A549 (cell line): ENCODE results near the gene PRKAB2. TPM values are rescaled to one million over a fixed set of nuclear protein-coding genes. Genes with fewer than 3 reads are reported as not detected.

ENCODE experiments used
- ATAC-seq, 2 experiments: fragments of 200-7000 bp in 1 of 2; fragments of >200 bp in 1 of 2; cut with Nextera tagmentation in 1 of 2; cut with Tn5 transposase in 1 of 2; 3 replicates each; pipeline versions ENCODE4 v1.8.0 to v1.9.1; 2018 to 2020; ENCODE audit warnings: mild to moderate bottlenecking in 1 of 2, moderate library complexity in 1 of 2
- CTCF ChIA-PET: fragments of 300-600 bp; sonication (Branson Sonifier 250); formaldehyde crosslinking; extraction: SDS; loops from one replicate; lab custom pipeline; 2021; ENCODE audit warnings: antibody characterized with exemption, inconsistent platforms; lab: Yijun Ruan, JAX
- POLR2A ChIA-PET: fragments of 350-600 bp; formaldehyde crosslinking; extraction: SDS; loops from one replicate; lab custom pipeline; 2021; ENCODE audit warnings: antibody characterized with exemption, inconsistent platforms; lab: Yijun Ruan, JAX
- DNase-seq, 2 experiments: peaks; one replicate each; pipeline versions ENCODE4 v3.0.0 to v3.0.0-alpha.2; 2011 to 2016; ENCODE audit warnings: low read depth in 1 of 2, low spot score in 1 of 2
- FAIRE-seq: peaks from 2 replicates; lab custom pipeline; 2011; peaks lifted over from hg19 to GRCh38; lab: Jason Lieb, UNC
- H3K27ac ChIP-seq, 2 experiments: fragments of >200 bp; sonication (Bioruptor Twin); formaldehyde crosslinking; 3 replicates each; pipeline ENCODE4 v1.5.1; 2016 to 2017
- H3K4me1 ChIP-seq: fragments of >200 bp; sonication (Bioruptor Twin); formaldehyde crosslinking; 3 replicates; pipeline ENCODE4 v1.6.1; 2016
- H3K4me2 ChIP-seq: fragments of >200 bp; sonication (Bioruptor Twin); formaldehyde crosslinking; 3 replicates; pipeline ENCODE4 v1.6.1; 2016
- H3K4me3 ChIP-seq: fragments of >200 bp; sonication (Bioruptor Twin); formaldehyde crosslinking; 3 replicates; pipeline ENCODE4 v1.5.1; 2016
- H3K9me3 ChIP-seq: fragments of >200 bp; sonication (Bioruptor Twin); formaldehyde crosslinking; 3 replicates; pipeline ENCODE4 v1.6.1; 2016
- EHF ChIP-seq: fragments of 250-450 bp; sonication (Bioruptor Pico); IDR thresholded peaks from 2 replicates; pipeline ENCODE4 v1.5.0; 2020; ENCODE audit warnings: mild to moderate bottlenecking
- HEYL ChIP-seq: fragments of 250-450 bp; sonication (Bioruptor Pico); IDR thresholded peaks from 2 replicates; pipeline ENCODE4 v1.8.0; 2021; ENCODE audit warnings: mild to moderate bottlenecking, moderate library complexity
- HOXA7 ChIP-seq: fragments of 250-450 bp; sonication (Bioruptor Pico); IDR thresholded peaks from 2 replicates; pipeline ENCODE4 v1.5.0; 2020; ENCODE audit warnings: mild to moderate bottlenecking, moderate library complexity
- MAFK ChIP-seq: fragments of 450-650 bp; IDR thresholded peaks from 2 replicates; pipeline ENCODE4 v1.6.1; 2014; ENCODE audit not compliant: partially characterized antibody
- NPAS2 ChIP-seq: fragments of 250-450 bp; sonication (Bioruptor Pico); IDR thresholded peaks from 2 replicates; pipeline ENCODE4 v1.8.0; 2022; ENCODE audit warnings: mild to moderate bottlenecking, moderate library complexity, borderline replicate concordance
- PHF8 ChIP-seq: fragments of 200-600 bp; sonication (generic); IDR thresholded peaks from 2 replicates; pipeline ENCODE4 v1.6.1; 2016; ENCODE audit warnings: low read depth, mild to moderate bottlenecking, antibody characterized with exemption, moderate library complexity, borderline replicate concordance
- RCOR1 ChIP-seq: fragments of 150-350 bp; IDR thresholded peaks from 2 replicates; pipeline ENCODE4 v1.6.1; 2014; ENCODE audit warnings: antibody characterized with exemption, low read length, low read depth
- RFX5 ChIP-seq: fragments of 450-650 bp; IDR thresholded peaks from 2 replicates; pipeline ENCODE4 v1.7.1; 2014; ENCODE audit warnings: antibody characterized with exemption, mild to moderate bottlenecking, moderate library complexity
- RNF2 ChIP-seq: fragments of 200-600 bp; sonication (generic); IDR thresholded peaks from 2 replicates; pipeline ENCODE4 v1.6.1; 2016; ENCODE audit warnings: low read depth, mild to moderate bottlenecking, antibody characterized with exemption, moderate library complexity, borderline replicate concordance
- SREBF2 ChIP-seq: fragments of 450-650 bp; IDR thresholded peaks from 2 replicates; pipeline ENCODE4 v1.6.1; 2014; ENCODE audit warnings: mild to moderate bottlenecking, moderate library complexity
- TP53 ChIP-seq: fragments of 250-450 bp; sonication (Bioruptor Pico); IDR thresholded peaks from 2 replicates; pipeline ENCODE4 v1.5.0; 2021; ENCODE audit warnings: mild to moderate bottlenecking, moderate library complexity
- ZFP36 ChIP-seq: fragments of 450-650 bp; IDR thresholded peaks from 2 replicates; pipeline ENCODE4 v1.6.1; 2014; ENCODE audit warnings: borderline replicate concordance; ENCODE audit not compliant: partially characterized antibody
- WGBS: methylation state at CpG from one replicate; pipeline ENCODE4 v1.1.6; 2017; ENCODE audit errors: missing lambda C conversion rate; 5-methylcytosine and 5-hydroxymethylcytosine counted together
- polyA plus RNA-seq, 4 experiments: library from polyadenylated mRNA; depleted of rRNA in 3 of 4; stranded (reverse); fragments of >200 nt; fragmentation: RNase III in 1 of 4; extraction: RNeasy Plus Mini Kit Qiagen cat#74134 plus additional on column Dnase treatment in 1 of 4; gene quantifications; 2 replicates in 3 of 4; 3 replicates in 1 of 4; pipeline ENCODE4 v1.2.3, GENCODE V29; 2011 to 2017
- TF ChIP-seq, protein P1 (sequence below): IDR thresholded peaks from 2 replicates; pipeline ENCODE4 v1.6.1; 2012
- TF ChIP-seq, protein P2 (sequence below): fragments of 250-450 bp; sonication (Bioruptor Pico); IDR thresholded peaks from 2 replicates; pipeline ENCODE4 v1.5.0; 2021; ENCODE audit warnings: mild to moderate bottlenecking, moderate library complexity, borderline replicate concordance
- TF ChIP-seq, protein P3 (sequence below): fragments of >200 bp; sonication (Bioruptor Twin); formaldehyde crosslinking; IDR thresholded peaks from 3 replicates; pipeline ENCODE4 v1.5.1; 2016

The PRKAB2 gene
- polyA plus RNA-seq, 2 of the 4 experiments (the other 2 are of a cell fraction) = 11.4 to 22.4 TPM

DNA sequence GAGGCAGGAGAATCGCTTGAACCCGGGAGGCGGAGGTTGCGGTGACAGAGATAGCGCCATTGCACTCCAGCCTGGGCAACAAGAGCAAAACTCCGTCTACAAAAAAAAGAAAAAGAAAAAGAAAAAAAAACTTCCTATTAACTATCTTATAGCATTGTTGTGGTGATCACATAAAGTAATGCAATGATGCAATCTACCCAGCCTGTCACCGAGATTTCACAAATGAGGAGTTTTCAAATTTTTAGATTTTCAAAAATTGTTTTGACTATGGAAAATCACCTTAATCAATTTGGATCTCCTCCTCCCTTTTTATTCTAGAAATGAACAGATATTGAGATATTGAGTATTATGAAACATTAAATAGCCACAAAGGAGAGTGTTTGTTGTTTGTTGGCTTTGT, 44.9 kb upstream of the PRKAB2 start:
- DNase-seq = no peak
- 88% methylated on average over 7 of the region's 7 CpGs for WGBS

DNA sequence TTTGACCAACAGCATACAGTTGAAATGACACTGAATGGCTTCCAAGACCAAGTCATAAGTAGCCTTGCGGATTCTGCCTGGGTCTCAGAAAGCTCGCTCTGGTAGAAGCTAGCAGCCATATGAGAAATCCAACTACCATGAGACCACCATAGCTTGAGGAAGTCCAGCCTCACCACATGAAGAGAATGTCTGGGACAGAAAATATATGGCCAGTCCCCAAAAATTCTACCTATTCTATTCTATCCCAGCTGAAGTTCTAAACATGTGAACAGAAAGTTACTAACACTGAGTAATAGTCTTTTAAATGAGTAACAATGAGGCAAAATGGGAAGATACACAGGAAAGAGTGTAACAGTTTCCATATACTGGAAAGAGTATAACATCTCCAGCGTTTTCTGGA, 43.9 kb upstream of the PRKAB2 start:
- Histone ChIP-seq H3K27ac (no peak overlapping the region), H3K4me2 (no peak overlapping the region), H3K4me3 (no peak overlapping the region), H3K9me3 (no peaks in the 10 kb centered on the region), H3K4me1 (peaks cover 12% of the 10 kb centered on the region; the same call in 2 of the 3 replicates)
- no peak for FAIRE-seq
- WGBS = 69% methylated on average over 3 of the region's 3 CpGs
- no peak for ATAC-seq
- DNase-seq = no peak
- ChIA-PET CTCF (interaction anchor here (1.0 kb wide), 1 partner anchor 26 kb away, joined by 3 read pairs; the partner anchor contains the start of gene CHD1L), POLR2A (no interaction called here)
- TF ChIP-seq RFX5 = no peak
- no peak for TF ChIP-seq TP53
- TF ChIP-seq, protein P1, sequence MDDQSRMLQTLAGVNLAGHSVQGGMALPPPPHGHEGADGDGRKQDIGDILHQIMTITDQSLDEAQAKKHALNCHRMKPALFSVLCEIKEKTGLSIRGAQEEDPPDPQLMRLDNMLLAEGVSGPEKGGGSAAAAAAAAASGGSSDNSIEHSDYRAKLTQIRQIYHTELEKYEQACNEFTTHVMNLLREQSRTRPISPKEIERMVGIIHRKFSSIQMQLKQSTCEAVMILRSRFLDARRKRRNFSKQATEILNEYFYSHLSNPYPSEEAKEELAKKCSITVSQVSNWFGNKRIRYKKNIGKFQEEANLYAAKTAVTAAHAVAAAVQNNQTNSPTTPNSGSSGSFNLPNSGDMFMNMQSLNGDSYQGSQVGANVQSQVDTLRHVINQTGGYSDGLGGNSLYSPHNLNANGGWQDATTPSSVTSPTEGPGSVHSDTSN = no peak
- TF ChIP-seq MAFK = no peak
- TF ChIP-seq SREBF2 = no peak
- no peak for TF ChIP-seq ZFP36
- TF ChIP-seq PHF8 = no peak
- no peak for TF ChIP-seq RNF2

More for the DNA sequence above, 44.9 kb upstream of the PRKAB2 start:
- no peak for FAIRE-seq
- peaks cover 12% of the 10 kb centered on the region; the same call in 2 of the 3 replicates for H3K4me1 ChIP-seq
- H3K4me2 ChIP-seq = no peak overlapping the region
- no peak for ATAC-seq
- TF ChIP-seq PHF8 = no peak
- no peak for TF ChIP-seq HEYL
- TF ChIP-seq, protein P2, sequence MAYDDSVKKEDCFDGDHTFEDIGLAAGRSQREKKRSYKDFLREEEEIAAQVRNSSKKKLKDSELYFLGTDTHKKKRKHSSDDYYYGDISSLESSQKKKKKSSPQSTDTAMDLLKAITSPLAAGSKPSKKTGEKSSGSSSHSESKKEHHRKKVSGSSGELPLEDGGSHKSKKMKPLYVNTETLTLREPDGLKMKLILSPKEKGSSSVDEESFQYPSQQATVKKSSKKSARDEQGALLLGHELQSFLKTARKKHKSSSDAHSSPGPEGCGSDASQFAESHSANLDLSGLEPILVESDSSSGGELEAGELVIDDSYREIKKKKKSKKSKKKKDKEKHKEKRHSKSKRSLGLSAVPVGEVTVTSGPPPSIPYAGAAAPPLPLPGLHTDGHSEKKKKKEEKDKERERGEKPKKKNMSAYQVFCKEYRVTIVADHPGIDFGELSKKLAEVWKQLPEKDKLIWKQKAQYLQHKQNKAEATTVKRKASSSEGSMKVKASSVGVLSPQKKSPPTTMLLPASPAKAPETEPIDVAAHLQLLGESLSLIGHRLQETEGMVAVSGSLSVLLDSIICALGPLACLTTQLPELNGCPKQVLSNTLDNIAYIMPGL (CRISPR knock-in tag) = no peak
- no peak for TF ChIP-seq HOXA7
- no peak for TF ChIP-seq NPAS2 (CRISPR knock-in tag)
- H3K4me3 ChIP-seq = no peak overlapping the region
- POLR2A ChIA-PET = no interaction called here
- CTCF ChIA-PET = interaction anchor here (1.0 to 1.7 kb wide), 2 partner anchors 25 kb away, joined by 3 to 4 read pairs; partner anchors contain the start of gene CHD1L
- no peak overlapping the region for H3K27ac ChIP-seq
- H3K9me3 ChIP-seq = no peaks in the 10 kb centered on the region

DNA sequence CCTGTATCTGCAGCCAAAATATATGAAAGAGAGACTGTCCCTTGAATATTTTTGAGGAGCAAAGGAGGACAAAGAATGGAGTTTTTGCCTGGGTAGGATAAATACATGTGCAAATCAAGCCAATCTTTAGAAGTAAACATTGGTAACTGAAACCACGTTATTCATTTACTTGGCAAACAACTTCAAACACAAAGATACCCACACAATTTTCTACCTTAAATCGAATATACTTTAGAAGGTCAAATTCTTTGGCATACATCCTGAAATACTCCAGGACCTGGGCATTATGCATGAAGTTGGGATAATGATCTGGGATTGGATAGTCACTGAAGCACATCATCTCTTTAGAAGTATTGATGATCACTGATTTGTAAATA, 43.3 kb upstream of the PRKAB2 start:
- TF ChIP-seq, protein P3, sequence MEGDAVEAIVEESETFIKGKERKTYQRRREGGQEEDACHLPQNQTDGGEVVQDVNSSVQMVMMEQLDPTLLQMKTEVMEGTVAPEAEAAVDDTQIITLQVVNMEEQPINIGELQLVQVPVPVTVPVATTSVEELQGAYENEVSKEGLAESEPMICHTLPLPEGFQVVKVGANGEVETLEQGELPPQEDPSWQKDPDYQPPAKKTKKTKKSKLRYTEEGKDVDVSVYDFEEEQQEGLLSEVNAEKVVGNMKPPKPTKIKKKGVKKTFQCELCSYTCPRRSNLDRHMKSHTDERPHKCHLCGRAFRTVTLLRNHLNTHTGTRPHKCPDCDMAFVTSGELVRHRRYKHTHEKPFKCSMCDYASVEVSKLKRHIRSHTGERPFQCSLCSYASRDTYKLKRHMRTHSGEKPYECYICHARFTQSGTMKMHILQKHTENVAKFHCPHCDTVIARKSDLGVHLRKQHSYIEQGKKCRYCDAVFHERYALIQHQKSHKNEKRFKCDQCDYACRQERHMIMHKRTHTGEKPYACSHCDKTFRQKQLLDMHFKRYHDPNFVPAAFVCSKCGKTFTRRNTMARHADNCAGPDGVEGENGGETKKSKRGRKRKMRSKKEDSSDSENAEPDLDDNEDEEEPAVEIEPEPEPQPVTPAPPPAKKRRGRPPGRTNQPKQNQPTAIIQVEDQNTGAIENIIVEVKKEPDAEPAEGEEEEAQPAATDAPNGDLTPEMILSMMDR = no peak
- TF ChIP-seq RCOR1 = no peak
- TF ChIP-seq EHF (CRISPR knock-in tag) = no peak
- no peak for TF ChIP-seq RFX5
- TF ChIP-seq, protein P2 (CRISPR knock-in tag) = no peak
- Histone ChIP-seq H3K4me1 (peaks cover 12% of the 10 kb centered on the region; the same call in 2 of the 3 replicates), H3K27ac (no peak overlapping the region), H3K4me2 (peak overlapping the region; percentile 16; the same call in 1 of the 3 replicates), H3K9me3 (no peaks in the 10 kb centered on the region), H3K4me3 (no peak overlapping the region)
- DNase-seq = no peak
- WGBS = 3% methylated on average over 2 of the region's 2 CpGs
- ChIA-PET CTCF (no interaction called here), POLR2A (no interaction called here)
- no peak for ATAC-seq
- FAIRE-seq = no peak
